D341Med (cell line): ENCODE data around the gene SIAH2.
"Not testable (repeated sequence)": the region's sequence is repeated elsewhere in the genome, so short reads cannot be mapped to it uniquely, and the experiment has no call there.

Experiments used
- DNase-seq: peaks from one replicate; pipeline ENCODE4 v3.0.0; 2012; ENCODE audit warnings: low spot score

The SIAH2 gene

DNA sequence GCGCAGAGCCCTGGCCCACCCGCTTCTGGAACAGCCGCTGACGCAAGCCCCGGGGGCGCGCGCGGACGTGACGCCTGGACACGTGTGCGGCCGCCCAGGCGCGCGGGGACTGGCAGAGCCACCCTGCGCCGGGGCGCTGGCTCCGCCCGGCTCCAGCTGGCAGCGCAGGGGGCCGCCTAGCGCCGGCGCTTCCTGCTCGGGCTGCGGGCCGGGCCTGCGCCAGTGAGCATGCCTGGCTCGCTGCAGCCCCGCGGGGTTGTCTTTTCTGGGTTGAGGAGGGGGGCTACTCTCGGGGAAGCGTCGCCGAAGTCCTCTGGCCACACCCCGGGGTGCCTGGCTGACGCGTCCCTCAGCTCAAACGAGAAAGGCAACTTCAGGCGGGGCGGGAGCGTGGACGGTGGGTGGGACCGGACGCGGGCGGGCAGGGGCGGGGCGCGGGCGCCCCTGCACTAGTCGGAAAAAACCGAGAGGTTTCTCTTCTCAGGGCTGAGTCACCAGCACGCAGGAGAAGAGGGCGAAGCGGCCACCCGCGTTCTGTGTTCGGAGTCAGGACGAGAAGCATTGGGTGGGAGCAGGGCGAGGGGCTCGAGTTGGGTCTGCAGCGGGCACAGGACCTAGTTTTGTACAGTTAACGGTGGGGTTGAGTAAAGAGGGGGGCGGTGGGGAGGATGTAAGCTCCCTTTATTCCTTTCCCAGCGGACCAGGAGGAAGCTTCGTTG is at the start of gene SIAH2:
Gene SIAH2, minus strand, starts transcription at position 48 of the 719 bp plus-strand sequence. CDS start 320 bp downstream, outside the sequence.
- peak; percentile 95 for DNase-seq

DNA sequence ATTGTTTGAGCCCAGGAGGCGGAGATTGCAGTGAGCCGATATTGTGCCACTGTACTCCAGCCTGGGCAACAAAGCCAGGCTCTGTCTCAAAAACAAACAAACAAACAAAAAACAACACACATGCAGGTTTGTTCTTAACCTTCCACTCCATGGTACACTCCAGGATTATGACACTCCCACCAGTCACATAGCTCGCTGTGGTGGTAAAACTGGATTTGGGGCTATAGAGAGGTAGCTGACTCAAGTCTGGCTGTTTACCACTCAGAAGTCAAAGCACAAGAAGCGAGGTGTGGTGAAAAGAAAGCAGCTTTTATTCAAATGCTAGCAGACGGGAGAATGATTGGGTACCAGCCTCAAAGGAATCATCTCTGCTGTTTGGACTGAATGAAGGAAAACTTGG is 49.0 kb upstream of the SIAH2 start:
- DNase-seq, result no peak

- DNase-seq, result no peak
Observed at GRCh38 chr3:150810641-150811040, 47.7 kb upstream of the SIAH2 start.

DNA sequence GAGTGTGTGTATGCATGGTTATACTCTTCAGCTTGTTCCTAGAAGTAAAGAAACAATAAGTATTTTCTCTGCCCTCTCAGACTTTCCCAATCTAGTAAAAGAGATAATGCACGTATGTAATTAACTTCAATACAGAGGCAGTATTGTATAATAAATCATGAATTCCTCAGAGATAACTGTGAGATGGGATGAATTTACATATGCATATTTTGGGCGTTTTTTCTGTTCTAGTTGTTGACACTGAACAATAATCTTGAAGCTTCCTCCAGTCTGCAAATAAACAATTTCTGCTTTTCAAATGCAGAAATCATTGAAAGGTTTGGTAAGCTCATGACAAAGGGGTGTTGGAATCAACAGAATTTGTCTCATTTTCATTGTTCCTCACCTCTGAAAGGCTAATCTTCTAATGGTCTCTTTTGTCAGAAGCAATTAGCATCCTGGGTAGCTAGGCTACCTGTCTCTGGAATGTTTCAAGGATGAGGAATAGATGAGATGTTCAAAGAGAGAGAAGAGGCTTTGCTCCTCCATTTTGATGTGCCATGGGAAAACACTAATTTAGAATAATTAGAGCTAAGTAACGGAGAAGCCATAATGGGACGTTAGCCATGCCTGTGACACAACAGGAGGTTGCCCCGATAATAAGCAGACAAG is 43.3 kb upstream of the SIAH2 start:
- DNase-seq, result no peak

DNA sequence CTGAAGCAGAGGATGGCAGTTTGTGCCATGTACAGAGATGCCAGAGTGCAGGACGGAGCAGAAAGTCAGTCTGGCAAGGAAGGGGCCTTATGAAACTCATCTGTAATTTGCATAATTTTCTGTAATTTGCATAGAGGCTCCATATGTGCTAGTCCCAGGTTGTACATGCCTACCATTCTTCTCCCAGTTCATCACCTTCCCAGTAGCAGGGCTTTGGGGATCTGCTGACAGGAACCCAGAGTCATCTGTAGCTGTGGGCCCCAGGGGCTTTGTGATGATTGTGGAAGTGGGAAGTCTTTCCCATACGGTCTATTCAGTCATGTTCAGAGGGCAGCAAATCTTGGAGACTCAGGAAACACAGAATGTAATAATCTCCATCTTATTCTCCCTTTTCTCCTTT is 42.4 kb upstream of the SIAH2 start:
- no peak for DNase-seq

DNA sequence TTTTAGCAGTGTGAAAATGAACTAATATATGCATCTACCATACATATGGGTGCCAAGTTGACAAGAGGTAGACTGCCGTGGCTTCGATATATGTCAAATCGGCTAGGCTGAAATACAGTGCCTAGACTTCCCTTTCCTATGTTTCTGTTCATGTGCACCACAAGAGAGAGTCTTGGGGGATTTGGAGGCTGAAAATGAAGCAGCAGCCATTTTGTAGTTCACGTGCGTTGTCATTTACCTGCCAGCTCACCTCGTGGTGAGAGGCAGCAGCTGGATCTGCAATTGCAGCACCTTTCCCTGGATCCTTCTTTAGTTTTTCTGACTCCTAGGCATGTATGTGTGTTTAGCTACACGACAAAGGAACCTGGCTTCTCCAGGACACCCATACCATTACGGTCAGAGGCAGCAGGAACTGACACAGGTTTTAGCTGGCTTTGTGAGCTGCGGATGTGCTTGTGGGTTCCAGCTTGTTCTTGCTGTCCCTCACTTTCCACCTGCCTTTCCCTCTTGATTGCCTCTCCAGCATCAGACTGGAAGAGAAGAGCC is 40.5 kb upstream of the SIAH2 start:
- DNase-seq, result no peak

DNA sequence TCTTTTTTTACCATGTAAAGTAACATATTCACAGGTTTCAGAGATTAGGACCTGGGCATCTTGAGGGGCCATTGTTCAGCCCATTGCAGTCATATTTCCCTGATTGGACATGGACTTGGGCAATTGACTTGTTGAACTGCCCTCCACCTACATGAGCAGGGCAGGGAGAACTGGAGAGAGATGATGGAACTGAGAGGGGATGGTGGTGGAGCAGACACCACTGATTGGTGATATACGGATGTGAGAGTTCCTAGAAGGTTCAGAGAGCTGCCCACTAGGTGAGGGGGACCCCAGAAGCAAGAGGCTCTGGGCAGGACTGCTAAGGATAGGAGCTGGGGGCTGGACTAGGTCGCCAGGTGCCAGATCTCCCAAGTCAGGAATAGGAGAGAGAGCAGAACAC is 37.8 kb upstream of the SIAH2 start:
- DNase-seq, result no peak

DNA sequence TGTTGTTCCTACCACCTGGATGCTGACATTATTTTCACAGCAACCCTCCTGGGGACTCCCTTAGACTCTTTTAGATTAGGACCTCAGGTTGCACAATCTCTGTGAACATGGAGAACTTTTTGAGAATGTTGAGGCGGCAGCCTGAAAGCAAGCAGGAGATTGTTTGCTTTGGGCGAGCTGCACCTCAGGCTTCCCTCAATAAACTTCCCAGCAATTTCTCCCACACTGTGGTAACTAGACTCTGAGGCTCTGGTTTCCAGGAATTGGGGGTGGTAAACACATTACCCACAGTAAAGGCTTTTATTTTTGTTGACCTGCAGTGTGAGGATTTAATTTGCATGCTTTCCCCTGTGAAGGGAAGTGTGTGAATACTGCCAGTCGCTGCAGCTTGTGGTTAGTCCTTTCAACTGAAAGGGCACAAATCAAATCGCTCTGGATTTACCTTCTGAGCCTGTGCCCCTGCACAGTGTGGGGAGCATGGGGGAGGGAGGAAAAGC is 35.2 kb upstream of the SIAH2 start:
- no peak for DNase-seq

- no peak for DNase-seq
Observed at GRCh38 chr3:150797155-150797554, 34.2 kb upstream of the SIAH2 start.

GRCh38 chr3:150796527-150796926 is 33.6 kb upstream of the SIAH2 start:
- not testable (repeated sequence) for DNase-seq

DNA sequence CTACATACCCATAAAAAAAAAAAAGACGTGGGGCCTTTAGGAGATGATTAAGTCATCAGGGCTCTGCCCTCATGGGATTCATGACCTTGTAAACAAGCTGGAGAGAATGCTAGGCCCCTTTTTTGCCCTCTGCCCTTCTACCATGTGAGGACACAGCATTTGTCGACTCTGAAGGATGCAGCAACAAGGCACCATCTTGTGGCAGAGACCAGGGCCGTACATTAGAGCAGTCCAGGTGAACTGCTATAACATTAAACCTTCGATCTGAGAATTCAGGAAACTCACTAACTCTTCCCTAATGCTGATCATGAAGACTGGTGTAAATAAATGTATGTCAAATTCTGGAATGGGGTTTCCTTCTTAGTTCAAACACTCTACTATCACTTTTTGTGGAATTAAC is 30.7 kb upstream of the SIAH2 start:
- DNase-seq, result no peak

DNA sequence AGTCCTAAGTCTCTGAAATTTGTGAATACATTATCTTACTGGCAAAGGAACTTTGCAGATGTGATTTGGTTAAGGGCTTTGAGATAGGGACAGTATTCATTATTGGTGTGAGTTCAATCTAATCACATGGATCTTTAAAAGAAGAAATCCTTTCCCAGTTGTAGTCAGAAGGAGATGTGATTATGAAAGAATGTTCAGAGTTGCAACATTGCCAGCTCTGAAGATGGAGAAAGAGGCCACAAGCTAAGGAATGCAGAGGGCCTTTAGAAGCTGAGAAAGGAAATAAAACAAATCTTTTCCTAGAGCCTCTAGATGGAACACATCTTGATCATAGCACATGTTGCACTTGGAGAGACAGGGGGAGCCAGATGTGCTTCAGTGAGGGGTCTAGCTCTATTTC is 27.7 kb upstream of the SIAH2 start:
- DNase-seq, result no peak

GRCh38 chr3:150789451-150789850 is 26.5 kb upstream of the SIAH2 start:
- DNase-seq, result no peak

DNA sequence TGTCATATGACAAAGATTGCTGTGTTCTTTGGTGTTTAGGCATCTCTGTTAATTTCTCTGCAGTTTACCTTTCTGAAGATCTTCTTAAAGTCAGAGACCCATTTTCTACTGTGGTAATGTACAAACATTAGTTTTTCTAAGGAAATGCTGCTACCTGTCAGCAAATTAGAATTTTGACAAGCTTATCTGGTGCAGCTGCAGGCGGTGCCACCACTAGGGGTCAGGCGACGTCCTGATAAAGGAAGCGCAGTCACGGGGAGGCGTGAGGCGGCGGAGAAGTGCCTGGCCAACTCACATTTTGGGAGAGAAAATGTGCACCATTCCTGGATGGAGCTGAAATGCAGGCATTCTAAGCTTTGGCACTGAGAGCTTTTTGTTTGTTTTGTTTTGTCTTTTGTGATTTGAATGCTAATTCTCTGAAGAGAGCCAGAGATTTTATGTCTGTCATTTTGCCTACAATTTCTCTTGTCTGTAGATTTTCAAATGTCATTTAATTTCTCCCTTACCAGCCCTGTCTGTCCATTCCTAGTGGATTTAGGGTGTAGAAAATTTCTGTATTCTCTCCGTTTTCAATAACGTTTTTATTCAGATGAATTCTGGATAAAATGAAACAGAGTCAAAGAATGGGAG is 24.9 kb upstream of the SIAH2 start:
- peak; percentile 83 for DNase-seq

- DNase-seq, result no peak
Observed at GRCh38 chr3:150786791-150787190, 23.8 kb upstream of the SIAH2 start.

DNA sequence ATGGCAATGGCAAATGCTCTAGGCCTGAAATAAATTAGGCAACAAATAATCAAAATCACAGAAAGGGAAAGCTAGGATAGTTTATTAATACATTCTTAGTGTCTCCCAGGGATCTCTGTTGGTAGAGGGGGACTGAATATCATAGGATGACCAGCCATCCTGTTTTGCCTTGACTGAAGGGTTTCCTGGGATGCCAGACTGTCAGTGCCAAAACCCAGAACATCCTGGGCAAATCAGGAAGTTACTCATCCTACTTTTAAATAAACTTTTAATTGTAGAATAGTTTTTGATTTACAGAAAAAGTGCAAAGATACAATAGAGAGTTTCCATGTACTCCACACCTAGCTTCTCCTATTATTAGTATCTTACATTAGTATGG is 21.8 kb upstream of the SIAH2 start:
- no peak for DNase-seq

DNA sequence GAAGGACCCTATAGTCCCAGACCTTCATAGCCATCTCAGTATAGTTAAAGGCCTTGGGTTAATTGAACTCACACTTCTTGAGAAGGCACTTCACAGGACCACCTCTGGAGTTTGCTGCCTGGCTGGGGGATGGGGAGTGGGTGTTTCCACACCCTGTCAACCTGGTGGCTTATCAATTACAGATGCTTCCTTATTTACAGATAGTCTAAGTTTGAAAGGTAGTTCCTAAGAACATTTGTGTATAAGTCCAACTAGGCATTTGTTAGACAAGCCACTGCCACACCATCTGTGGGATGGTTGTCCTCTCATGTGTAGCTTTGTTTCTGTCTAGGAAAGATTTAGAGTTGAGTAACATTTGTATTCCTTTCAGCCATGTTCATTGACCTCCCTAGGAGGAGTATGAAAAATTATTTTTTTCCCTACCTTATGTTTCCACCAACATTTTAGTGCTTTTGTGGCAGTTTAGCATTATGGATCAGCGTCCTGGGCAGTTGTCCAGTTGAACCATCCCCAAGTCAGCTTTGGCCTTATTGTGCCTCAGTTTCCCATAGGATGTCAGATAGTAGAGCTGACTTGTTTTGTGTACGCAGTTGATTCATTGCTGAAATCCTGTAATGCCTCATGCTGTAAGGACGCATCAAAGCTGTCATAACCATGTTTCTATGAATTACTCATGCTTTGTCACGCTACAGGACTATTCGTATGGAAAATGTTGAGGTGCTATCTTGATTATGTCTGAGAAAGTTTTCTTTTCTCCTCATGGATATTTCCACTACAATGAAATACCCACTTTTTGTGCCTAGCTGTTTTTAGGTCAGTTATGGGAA is 21.2 kb upstream of the SIAH2 start:
- DNase-seq, result no peak

DNA sequence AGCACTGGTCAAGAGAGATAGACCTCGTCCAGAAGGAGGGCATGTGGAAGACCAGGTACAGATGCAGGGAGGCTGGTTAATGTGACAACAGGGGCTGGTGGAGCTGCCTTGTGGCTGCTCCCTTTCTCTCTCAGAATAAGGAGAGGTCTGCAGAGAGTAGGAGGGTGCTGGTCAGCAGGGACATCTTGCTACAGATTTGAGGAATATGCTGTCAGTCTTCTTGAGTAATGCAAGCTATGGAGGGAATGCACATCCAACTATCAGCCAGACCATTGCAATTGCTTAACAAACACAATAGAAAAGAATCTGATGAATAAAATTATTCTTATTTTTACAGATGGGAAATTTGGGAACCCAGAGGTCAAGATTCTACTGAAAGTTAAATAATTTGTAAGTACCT is 20.3 kb upstream of the SIAH2 start:
- no peak for DNase-seq

GRCh38 chr3:150779402-150779858 is 16.5 kb upstream of the SIAH2 start:
- DNase-seq, result no peak

GRCh38 chr3:150778793-150779401 is 15.9 kb upstream of the SIAH2 start:
- DNase-seq, result no peak

GRCh38 chr3:150775001-150775599 is 12.1 kb upstream of the SIAH2 start:
- no peak for DNase-seq
